Ishikawa (cell line): Measurements from ENCODE around the gene ADAM10.

Experiments
- CEBPB ChIP-seq: IDR thresholded peaks from 2 replicates; pipeline ENCODE4 v1.6.1; 2012
- EGR1 ChIP-seq: IDR thresholded peaks from 2 replicates; pipeline ENCODE4 v1.6.1; 2012
- EP300 ChIP-seq: IDR thresholded peaks from 2 replicates; pipeline ENCODE4 v1.6.1; 2012; ENCODE audit warnings: borderline replicate concordance
- FOXM1 ChIP-seq: IDR thresholded peaks from 2 replicates; pipeline ENCODE4 v1.6.1; 2012; ENCODE audit warnings: low read depth, borderline replicate concordance
- NFIC ChIP-seq: IDR thresholded peaks from 2 replicates; pipeline ENCODE4 v1.6.1; 2012
- TAF1 ChIP-seq: IDR thresholded peaks from 2 replicates; pipeline ENCODE4 v1.6.1; 2012; ENCODE audit warnings: low read depth, mild to moderate bottlenecking
- YY1 ChIP-seq: IDR thresholded peaks from 2 replicates; pipeline ENCODE4 v1.6.1; 2012; ENCODE audit warnings: low read depth
- ZBTB7A ChIP-seq: IDR thresholded peaks from 2 replicates; pipeline ENCODE4 v1.6.1; 2012; ENCODE audit warnings: low read depth
- TF ChIP-seq, protein P1 (sequence below): IDR thresholded peaks from 2 replicates; pipeline ENCODE4 v1.6.1; 2012
- TF ChIP-seq, protein P2 (sequence below): IDR thresholded peaks from 2 replicates; pipeline ENCODE4 v1.6.1; 2012; ENCODE audit warnings: low read depth, mild to moderate bottlenecking
- TF ChIP-seq, protein P3 (sequence below): IDR thresholded peaks from 2 replicates; pipeline ENCODE4 v1.6.1; 2012

DNA sequence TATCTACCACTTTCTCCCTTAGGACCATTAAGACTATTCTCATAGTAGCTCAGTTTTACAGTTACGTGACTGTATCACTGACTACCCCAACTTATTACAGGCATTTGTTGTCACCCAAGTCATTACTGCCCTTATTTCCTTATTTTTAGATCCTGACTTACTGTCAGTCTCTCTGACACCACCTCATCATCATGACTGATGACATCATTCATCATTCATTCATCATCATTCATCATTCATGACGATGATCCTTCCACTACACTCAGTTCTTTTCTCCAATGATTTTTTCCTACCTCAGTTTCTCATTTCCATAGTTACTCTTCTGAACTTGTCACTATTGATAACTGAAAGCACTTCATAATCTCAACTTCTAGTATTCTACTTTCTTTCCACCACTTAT, 83.8 kb downstream of the ADAM10 start:
- TF ChIP-seq FOXM1 (no peak), EGR1 (no peak), YY1 (no peak), TAF1 (no peak), CEBPB (no peak), EP300 (no peak), NFIC (no peak), ZBTB7A (no peak)
- TF ChIP-seq, protein P1, sequence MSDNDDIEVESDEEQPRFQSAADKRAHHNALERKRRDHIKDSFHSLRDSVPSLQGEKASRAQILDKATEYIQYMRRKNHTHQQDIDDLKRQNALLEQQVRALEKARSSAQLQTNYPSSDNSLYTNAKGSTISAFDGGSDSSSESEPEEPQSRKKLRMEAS, result no peak
- TF ChIP-seq, protein P2, sequence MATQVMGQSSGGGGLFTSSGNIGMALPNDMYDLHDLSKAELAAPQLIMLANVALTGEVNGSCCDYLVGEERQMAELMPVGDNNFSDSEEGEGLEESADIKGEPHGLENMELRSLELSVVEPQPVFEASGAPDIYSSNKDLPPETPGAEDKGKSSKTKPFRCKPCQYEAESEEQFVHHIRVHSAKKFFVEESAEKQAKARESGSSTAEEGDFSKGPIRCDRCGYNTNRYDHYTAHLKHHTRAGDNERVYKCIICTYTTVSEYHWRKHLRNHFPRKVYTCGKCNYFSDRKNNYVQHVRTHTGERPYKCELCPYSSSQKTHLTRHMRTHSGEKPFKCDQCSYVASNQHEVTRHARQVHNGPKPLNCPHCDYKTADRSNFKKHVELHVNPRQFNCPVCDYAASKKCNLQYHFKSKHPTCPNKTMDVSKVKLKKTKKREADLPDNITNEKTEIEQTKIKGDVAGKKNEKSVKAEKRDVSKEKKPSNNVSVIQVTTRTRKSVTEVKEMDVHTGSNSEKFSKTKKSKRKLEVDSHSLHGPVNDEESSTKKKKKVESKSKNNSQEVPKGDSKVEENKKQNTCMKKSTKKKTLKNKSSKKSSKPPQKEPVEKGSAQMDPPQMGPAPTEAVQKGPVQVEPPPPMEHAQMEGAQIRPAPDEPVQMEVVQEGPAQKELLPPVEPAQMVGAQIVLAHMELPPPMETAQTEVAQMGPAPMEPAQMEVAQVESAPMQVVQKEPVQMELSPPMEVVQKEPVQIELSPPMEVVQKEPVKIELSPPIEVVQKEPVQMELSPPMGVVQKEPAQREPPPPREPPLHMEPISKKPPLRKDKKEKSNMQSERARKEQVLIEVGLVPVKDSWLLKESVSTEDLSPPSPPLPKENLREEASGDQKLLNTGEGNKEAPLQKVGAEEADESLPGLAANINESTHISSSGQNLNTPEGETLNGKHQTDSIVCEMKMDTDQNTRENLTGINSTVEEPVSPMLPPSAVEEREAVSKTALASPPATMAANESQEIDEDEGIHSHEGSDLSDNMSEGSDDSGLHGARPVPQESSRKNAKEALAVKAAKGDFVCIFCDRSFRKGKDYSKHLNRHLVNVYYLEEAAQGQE, result no peak
- TF ChIP-seq, protein P3, sequence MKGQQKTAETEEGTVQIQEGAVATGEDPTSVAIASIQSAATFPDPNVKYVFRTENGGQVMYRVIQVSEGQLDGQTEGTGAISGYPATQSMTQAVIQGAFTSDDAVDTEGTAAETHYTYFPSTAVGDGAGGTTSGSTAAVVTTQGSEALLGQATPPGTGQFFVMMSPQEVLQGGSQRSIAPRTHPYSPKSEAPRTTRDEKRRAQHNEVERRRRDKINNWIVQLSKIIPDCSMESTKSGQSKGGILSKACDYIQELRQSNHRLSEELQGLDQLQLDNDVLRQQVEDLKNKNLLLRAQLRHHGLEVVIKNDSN, result no peak
